ENCODE measurements around the gene CRTC1.

CRTC1 gene

DNA sequence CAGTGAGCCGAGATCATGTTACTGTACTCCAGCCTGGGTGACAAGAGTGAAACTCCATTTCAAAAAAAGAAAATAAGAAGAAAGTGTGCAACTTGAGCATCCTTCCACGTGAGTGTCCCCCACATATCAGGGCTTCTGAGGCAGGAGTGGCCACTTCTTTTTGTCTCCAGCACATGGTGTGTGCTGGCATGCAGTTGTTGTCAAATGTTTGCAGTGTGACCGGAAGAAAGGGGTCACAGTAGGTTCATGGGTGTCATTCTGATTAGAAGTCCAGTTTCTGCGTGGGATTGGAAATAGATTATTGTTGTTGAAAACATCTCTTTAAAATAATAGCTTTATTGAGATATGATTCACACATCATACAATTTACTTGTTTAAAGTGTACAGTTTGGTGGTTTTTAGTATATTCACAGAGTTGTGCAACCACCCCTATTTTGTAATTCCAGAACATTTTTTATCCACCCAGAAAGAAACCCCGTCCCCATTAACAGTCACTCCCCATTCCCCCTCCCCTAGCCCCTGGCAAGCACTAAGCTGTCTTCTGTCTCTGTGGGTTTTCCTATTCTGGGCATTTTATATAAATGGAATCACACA lies 2.2 kb downstream of the CRTC1 start:
- 88% methylated on average over 5 of the region's 5 CpGs for WGBS

DNA sequence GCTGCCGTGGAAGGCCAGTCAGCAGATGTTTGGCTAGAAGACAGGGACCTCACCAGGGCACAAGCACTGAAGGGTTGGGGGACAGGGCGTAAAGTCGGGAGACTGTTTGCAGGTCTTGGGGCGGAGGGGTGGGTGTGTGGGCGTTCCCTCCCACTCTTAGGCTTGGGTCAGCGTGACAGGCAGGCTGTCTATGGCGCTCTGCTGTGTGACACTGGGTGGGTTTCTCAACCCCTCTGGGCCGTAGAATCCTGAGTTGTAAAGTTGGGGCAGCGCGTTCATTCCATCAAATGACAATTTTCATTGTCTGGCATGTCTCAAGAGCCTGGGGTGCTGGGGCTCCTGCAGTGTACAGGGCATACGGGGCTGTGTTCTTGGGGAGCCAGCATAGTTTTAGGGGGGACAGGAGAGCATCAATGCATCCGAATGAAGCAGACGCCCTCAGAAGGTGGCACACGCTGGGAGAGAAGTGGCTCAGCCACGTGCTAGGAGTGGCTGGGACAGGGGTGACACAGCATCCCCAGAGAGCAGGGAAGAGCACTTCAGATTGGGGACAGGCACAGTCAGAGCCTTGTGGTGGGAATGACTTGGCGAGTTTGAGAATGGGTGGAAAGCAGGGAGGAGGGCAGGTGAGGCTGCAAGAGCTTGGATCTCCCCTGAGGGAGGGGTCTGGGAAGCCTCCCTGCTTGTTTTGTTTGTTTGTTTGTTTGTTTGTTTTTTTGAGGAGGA lies 4.4 kb downstream of the CRTC1 start:
- Histone ChIP-seq H3K4me3 (ENCODE audit: low read length) (no peak overlapping the region), H3K27ac (ENCODE audit: low read depth, low read length) (no peak overlapping the region), H3K27me3 (ENCODE audit: insufficient read depth, low read length) (no peaks in the 10 kb centered on the region), H3K9ac (ENCODE audit: low read depth, low read length) (no peak overlapping the region), H3K9me3 (ENCODE audit: insufficient read depth, low read depth, low read length) (no peaks in the 10 kb centered on the region), H3K4me1 (ENCODE audit: insufficient read depth, low read length) (0 out of 2 replicates have a peak, but pooled peaks cover 4% of the 10 kb centered on the region), H3K36me3 (ENCODE audit: insufficient read depth, low read length) (no peaks in the 10 kb centered on the region)
- WGBS: 94% methylated on average over 16 of the region's 16 CpGs

More for the DNA sequence above, 2.2 kb downstream of the CRTC1 start:
- Histone ChIP-seq H3K9ac (ENCODE audit: low read depth, low read length) (no peak overlapping the region), H3K36me3 (ENCODE audit: insufficient read depth, low read length) (no peaks in the 10 kb centered on the region), H3K9me3 (ENCODE audit: insufficient read depth, low read depth, low read length) (no peaks in the 10 kb centered on the region), H3K27me3 (ENCODE audit: insufficient read depth, low read length) (no peaks in the 10 kb centered on the region), H3K4me1 (ENCODE audit: insufficient read depth, low read length) (0 out of 2 replicates have a peak, but pooled peaks cover 4% of the 10 kb centered on the region), H3K4me3 (ENCODE audit: low read length) (no peak overlapping the region), H3K27ac (ENCODE audit: low read depth, low read length) (no peak overlapping the region)

DNA sequence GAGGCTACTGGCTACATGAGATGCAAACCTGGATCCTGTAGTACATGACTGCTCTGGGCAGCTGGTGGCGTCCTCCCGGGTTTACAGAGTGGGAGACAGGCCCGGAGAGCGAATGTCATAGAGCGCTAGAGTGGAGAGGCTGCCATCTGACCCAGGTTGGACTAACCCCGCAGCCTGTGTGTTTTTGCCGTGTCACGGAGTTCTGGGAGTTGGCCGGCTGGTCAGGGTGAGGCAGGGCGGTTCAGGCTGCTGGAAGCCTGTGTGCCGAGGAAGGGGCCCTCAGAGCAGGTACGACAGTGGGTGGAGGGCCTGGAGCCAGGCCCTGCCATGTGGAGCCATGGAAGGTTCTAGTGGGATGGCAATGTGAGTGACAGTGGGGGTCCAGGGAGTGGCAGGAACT lies 12.5 kb downstream of the CRTC1 start:
- H3K9ac ChIP-seq (ENCODE audit: low read depth, low read length): no peak overlapping the region
- no peak overlapping the region for H3K4me3 ChIP-seq (ENCODE audit: low read length)
- H3K27ac ChIP-seq (ENCODE audit: low read depth, low read length): no peak overlapping the region
- no peaks in the 10 kb centered on the region for H3K9me3 ChIP-seq (ENCODE audit: insufficient read depth, low read depth, low read length)
- no peaks in the 10 kb centered on the region for H3K27me3 ChIP-seq (ENCODE audit: insufficient read depth, low read length)
- no peaks in the 10 kb centered on the region for H3K36me3 ChIP-seq (ENCODE audit: insufficient read depth, low read length)
- WGBS: 94% methylated on average over 12 of the region's 12 CpGs
- peaks cover 10% of the 10 kb centered on the region; the same call in 1 of the 2 replicates for H3K4me1 ChIP-seq (ENCODE audit: insufficient read depth, low read length)

DNA sequence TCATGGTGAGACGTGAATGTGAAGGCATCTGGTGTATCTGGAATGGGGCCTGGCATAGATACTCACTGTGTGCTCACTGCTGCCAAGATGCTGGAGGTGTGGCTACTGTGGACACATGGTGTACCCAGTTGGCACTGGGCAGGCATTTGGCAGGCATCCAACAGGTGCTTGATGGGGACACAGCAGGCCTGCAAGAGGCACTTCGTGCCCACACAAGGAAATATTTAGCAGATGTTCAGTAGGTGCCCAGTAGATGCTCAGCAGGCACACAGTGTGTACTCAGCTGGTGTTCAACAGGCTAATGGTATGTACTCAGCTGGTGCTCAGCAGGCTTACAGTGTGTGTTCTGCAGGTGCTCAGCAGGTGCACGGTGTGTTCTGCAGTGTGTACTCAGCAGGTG lies 14.2 kb downstream of the CRTC1 start:
- WGBS: 89% methylated on average over 3 of the region's 3 CpGs
- Histone ChIP-seq H3K4me1 (ENCODE audit: insufficient read depth, low read length) (peaks cover 10% of the 10 kb centered on the region; the same call in 1 of the 2 replicates), H3K27ac (ENCODE audit: low read depth, low read length) (no peak overlapping the region), H3K27me3 (ENCODE audit: insufficient read depth, low read length) (no peaks in the 10 kb centered on the region), H3K4me3 (ENCODE audit: low read length) (no peak overlapping the region), H3K36me3 (ENCODE audit: insufficient read depth, low read length) (no peaks in the 10 kb centered on the region), H3K9ac (ENCODE audit: low read depth, low read length) (no peak overlapping the region), H3K9me3 (ENCODE audit: insufficient read depth, low read depth, low read length) (no peaks in the 10 kb centered on the region)

DNA sequence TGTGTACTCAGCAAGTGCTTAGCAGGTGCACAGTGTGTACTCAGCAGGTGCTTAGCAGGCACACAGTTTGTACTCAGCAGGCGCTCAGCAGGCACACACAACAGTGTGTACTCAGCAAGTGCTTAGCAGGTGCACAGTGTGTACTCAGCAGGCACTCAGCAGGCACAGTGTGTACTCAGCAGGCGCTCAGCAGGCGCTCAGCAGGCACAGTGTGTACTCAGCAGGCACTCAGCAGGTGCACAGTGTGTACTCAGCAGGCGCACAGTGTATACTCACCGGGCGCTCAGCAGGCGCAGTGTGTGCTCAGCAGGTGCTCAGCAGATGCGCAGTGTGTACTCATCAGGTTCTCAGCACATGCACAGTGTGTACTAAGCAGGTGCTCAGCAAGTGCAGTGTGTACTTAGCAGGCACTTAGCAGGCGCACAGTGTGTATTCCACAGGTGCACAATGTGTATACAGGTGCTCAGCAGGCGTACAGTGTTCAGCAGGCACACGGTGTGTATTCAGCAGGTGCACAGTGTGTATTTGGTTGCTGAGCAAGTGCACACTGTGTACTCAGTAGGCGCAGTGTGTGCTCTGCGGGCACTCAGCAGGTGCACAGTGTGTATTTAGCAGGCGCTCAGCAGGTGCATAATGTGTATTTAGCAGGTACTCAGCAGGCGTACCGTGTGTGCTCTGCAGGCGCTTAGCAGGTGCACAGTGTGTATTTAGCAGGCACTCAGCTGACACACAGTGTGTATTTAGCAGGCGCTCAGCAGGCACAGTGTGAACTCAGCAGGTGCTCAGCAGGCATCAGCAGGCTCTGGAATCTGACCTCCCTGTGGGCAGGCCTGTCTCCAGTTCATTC lies 15.1 kb downstream of the CRTC1 start:
- Histone ChIP-seq H3K27me3 (ENCODE audit: insufficient read depth, low read length) (no peaks in the 10 kb centered on the region), H3K4me3 (ENCODE audit: low read length) (no peak overlapping the region), H3K36me3 (ENCODE audit: insufficient read depth, low read length) (no peaks in the 10 kb centered on the region), H3K27ac (ENCODE audit: low read depth, low read length) (no peak overlapping the region), H3K9me3 (ENCODE audit: insufficient read depth, low read depth, low read length) (no peaks in the 10 kb centered on the region), H3K4me1 (ENCODE audit: insufficient read depth, low read length) (peaks cover 10% of the 10 kb centered on the region; the same call in 1 of the 2 replicates), H3K9ac (ENCODE audit: low read depth, low read length) (no peak overlapping the region)
- 91% methylated on average over 18 of the region's 18 CpGs for WGBS

DNA sequence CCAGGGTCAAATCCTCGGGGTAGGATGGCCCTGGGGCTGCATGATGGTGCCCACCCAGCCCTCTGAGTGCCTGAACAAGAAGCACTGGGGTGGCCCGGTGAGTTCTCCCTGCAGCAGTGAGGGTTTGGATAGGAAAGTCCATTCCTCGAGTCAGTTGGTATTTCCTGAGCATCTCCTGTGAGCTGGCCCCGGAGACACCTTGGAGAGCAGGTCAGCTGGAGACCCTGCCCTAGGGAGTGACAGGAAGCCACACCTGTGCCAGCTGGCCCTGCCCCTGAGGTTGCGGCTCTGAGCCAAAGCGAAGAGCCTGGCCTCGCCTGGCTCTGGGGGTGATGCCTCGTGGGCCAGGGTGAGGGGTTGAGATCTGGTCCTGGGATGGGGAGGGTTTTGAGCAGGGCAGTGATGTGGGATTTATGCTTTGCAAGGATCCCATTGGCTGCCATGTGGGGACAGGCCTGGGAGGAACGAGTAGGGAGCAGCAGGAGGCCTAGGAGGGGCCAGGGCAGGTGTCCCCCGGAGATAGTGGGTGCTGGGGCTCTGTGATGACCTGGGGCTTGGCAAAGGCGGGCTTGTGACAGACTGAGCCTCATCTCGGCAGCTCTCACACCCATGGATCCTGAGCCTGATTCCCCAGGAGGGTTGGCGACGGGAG lies 16.0 kb downstream of the CRTC1 start:
- 78% methylated on average over 14 of the region's 14 CpGs for WGBS
- Histone ChIP-seq H3K9ac (ENCODE audit: low read depth, low read length) (no peak overlapping the region), H3K36me3 (ENCODE audit: insufficient read depth, low read length) (no peaks in the 10 kb centered on the region), H3K27me3 (ENCODE audit: insufficient read depth, low read length) (no peaks in the 10 kb centered on the region), H3K9me3 (ENCODE audit: insufficient read depth, low read depth, low read length) (no peaks in the 10 kb centered on the region), H3K27ac (ENCODE audit: low read depth, low read length) (no peak overlapping the region), H3K4me1 (ENCODE audit: insufficient read depth, low read length) (peaks cover 10% of the 10 kb centered on the region; the same call in 1 of the 2 replicates), H3K4me3 (ENCODE audit: low read length) (no peak overlapping the region)

DNA sequence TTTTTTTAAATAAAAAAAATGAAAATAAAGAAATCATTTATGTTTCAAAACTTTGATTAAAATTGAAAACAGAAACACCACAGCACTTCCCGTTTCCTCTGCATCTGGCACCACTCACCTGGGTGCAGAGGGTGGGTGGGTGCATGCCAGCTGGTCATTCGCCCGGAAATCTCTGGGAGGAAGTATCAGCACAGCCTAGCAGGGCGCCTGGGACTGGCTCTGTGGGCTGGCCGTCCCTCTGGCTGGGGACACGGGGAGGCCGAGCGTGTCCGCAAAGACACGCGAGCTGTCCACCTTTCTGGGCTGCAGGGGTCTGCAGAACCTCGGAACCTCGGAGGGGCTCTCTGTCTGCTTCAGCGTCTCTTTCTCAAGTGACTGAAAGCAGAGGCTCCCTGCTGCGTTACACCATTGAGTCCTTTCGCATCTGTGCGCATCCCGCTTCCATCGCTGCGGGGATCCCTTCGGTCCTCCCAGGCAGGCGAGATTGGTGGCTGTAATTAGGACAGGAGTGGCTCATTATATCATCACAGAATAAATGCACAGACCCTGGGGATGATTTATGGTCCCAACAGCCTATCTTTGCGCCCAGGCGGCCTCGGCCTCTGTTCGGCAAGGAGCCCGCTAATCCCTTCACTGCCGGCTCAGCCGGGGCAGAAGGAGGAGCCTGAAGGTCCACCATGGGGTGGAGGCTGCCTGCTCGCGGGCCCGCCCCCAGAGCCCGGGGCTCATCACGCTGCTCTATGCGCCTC lies 17.2 kb downstream of the CRTC1 start:
- Histone ChIP-seq H3K27me3 (ENCODE audit: insufficient read depth, low read length) (no peaks in the 10 kb centered on the region), H3K9ac (ENCODE audit: low read depth, low read length) (no peak overlapping the region), H3K4me1 (ENCODE audit: insufficient read depth, low read length) (peaks cover 10% of the 10 kb centered on the region; the same call in 1 of the 2 replicates), H3K4me3 (ENCODE audit: low read length) (peak overlapping the region; percentile 53), H3K27ac (ENCODE audit: low read depth, low read length) (no peak overlapping the region), H3K36me3 (ENCODE audit: insufficient read depth, low read length) (no peaks in the 10 kb centered on the region), H3K9me3 (ENCODE audit: insufficient read depth, low read depth, low read length) (no peaks in the 10 kb centered on the region)
- 6% methylated on average over 33 of the region's 35 CpGs for WGBS

DNA sequence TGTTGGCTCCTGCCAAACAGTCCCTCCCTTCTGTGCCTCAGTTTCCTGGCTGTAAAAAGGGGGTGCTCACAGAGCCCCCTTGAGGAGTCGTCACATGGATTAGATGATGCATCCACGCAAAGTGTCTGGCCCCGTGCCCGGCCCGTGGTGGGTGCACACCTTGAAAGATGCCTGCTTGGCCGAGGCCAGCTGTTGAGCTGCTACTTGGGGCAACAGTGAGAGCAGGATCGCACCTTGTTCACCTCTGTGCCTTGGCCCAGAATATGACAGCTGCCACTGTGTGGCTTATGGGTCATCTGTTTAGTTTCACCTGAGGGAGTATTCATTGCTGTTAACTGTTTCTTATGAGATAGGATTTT lies 17.7 kb downstream of the CRTC1 start:
- Histone ChIP-seq H3K9me3 (ENCODE audit: insufficient read depth, low read depth, low read length) (no peaks in the 10 kb centered on the region), H3K27ac (ENCODE audit: low read depth, low read length) (no peak overlapping the region), H3K27me3 (ENCODE audit: insufficient read depth, low read length) (no peaks in the 10 kb centered on the region), H3K4me3 (ENCODE audit: low read length) (peak overlapping the region; percentile 53), H3K36me3 (ENCODE audit: insufficient read depth, low read length) (no peaks in the 10 kb centered on the region), H3K9ac (ENCODE audit: low read depth, low read length) (no peak overlapping the region), H3K4me1 (ENCODE audit: insufficient read depth, low read length) (peaks cover 10% of the 10 kb centered on the region; the same call in 1 of the 2 replicates)
- WGBS: 53% methylated on average over 7 of the region's 7 CpGs

DNA sequence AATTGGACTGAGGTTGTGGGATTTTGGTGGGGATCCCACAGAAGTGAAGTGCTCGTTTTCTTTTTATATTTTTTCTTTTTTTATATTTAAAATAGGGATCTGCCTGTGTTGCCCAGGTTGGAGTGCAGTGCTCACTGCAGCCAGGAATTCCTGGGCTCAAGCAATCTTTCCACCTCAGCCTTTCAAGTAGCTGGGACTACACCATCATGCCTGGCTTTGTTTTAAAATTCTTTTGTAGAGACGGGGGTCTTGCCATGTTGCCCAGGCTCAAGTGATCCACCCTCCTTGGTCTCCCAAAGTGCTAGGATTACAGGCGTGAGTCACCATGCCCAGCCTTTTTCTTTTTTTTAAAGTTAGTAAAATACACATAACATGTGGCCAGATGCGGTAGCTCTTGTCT lies 20.6 kb downstream of the CRTC1 start:
- 92% methylated on average over 3 of the region's 4 CpGs for WGBS
- Histone ChIP-seq H3K9ac (ENCODE audit: low read depth, low read length) (no peak overlapping the region), H3K27me3 (ENCODE audit: insufficient read depth, low read length) (no peaks in the 10 kb centered on the region), H3K4me3 (ENCODE audit: low read length) (no peak overlapping the region), H3K9me3 (ENCODE audit: insufficient read depth, low read depth, low read length) (no peaks in the 10 kb centered on the region), H3K36me3 (ENCODE audit: insufficient read depth, low read length) (no peaks in the 10 kb centered on the region), H3K27ac (ENCODE audit: low read depth, low read length) (no peak overlapping the region), H3K4me1 (ENCODE audit: insufficient read depth, low read length) (peaks cover 17% of the 10 kb centered on the region)

DNA sequence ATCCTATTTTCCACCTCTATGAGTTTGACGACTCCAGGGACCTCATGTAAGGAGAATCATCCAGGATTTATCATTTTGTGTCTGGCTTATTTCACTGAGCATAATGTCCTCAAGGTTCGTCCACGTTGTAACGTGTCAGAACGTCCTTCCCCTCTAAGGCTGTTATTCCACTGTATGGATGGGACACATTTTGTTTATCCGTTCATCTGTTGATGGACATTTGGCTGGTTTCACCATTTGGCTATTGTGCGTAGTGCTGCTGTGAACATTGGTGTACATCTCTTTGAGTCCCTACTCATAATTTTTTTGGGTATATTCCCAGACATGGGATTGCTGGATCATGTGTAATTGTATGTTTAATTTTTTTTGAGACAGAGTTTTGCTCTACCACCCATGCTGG lies 21.5 kb downstream of the CRTC1 start:
- Histone ChIP-seq H3K4me1 (ENCODE audit: insufficient read depth, low read length) (peaks cover 16% of the 10 kb centered on the region), H3K9ac (ENCODE audit: low read depth, low read length) (no peak overlapping the region), H3K27ac (ENCODE audit: low read depth, low read length) (no peak overlapping the region), H3K27me3 (ENCODE audit: insufficient read depth, low read length) (no peaks in the 10 kb centered on the region), H3K9me3 (ENCODE audit: insufficient read depth, low read depth, low read length) (no peaks in the 10 kb centered on the region), H3K36me3 (ENCODE audit: insufficient read depth, low read length) (no peaks in the 10 kb centered on the region), H3K4me3 (ENCODE audit: low read length) (no peak overlapping the region)
- 90% methylated on average over 7 of the region's 7 CpGs for WGBS
